ENCODE measurements around the gene FMNL3. TPM values are rescaled to one million over a fixed set of nuclear protein-coding genes. Genes with fewer than 3 reads are reported as not detected.
A peak's percentile ranks its signal among the peaks of the same experiment; 100 is the strongest.

FMNL3 gene
- total and polyA plus RNA-seq, 2 of the 13 experiments (the other 11 are each of a cell fraction or from before 2014, with no cell fraction given): 0.44 to 1.1 TPM

DNA sequence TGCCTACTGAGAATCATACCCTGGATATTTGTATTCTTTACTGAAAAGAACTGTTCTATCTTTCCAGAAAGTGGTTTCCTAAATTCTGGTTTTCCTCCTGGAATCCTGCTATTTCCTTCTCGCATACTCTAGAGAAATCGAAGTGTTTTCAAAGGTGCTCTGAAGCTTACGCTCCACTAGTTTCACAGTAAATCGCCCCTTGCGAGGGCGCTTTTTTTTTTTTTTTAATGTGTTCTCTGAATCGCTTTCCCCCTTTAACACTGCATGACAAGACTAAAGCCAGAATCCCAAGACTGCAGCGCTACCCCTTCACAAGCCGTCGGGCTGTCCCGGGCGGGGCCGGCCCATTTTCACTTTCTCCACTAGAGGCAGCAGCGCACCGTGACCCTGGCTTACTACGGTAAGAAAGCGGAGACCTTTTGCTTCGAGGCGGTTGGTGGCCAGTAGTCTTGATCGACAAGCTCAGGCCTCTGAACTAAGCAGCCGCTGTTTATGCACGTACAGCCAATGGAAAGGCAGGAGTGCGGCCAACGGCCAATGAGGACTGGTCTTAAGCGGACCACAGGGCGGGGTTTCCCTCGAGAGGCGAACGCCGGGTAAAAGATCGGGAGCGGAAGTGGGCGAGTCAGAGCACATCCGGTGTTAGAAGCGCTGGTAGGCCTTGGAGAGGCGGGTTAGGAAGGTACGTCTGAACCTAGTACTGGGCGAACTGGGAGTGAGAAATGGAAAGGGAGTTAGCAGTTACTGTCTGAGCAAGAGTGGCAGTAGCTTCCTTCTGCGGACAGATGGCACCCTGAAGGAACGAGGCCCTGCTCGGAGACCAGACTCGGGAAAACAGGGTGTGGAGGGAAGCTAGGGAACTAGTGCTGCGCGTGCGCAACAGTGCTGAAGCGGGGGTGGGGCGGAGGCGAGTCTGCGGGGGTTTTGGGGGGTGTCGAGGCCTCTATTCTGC, 34.0 kb upstream of the FMNL3 start, which contains the start of gene TMBIM6 (continued):
- TF ChIP-seq, protein P1, sequence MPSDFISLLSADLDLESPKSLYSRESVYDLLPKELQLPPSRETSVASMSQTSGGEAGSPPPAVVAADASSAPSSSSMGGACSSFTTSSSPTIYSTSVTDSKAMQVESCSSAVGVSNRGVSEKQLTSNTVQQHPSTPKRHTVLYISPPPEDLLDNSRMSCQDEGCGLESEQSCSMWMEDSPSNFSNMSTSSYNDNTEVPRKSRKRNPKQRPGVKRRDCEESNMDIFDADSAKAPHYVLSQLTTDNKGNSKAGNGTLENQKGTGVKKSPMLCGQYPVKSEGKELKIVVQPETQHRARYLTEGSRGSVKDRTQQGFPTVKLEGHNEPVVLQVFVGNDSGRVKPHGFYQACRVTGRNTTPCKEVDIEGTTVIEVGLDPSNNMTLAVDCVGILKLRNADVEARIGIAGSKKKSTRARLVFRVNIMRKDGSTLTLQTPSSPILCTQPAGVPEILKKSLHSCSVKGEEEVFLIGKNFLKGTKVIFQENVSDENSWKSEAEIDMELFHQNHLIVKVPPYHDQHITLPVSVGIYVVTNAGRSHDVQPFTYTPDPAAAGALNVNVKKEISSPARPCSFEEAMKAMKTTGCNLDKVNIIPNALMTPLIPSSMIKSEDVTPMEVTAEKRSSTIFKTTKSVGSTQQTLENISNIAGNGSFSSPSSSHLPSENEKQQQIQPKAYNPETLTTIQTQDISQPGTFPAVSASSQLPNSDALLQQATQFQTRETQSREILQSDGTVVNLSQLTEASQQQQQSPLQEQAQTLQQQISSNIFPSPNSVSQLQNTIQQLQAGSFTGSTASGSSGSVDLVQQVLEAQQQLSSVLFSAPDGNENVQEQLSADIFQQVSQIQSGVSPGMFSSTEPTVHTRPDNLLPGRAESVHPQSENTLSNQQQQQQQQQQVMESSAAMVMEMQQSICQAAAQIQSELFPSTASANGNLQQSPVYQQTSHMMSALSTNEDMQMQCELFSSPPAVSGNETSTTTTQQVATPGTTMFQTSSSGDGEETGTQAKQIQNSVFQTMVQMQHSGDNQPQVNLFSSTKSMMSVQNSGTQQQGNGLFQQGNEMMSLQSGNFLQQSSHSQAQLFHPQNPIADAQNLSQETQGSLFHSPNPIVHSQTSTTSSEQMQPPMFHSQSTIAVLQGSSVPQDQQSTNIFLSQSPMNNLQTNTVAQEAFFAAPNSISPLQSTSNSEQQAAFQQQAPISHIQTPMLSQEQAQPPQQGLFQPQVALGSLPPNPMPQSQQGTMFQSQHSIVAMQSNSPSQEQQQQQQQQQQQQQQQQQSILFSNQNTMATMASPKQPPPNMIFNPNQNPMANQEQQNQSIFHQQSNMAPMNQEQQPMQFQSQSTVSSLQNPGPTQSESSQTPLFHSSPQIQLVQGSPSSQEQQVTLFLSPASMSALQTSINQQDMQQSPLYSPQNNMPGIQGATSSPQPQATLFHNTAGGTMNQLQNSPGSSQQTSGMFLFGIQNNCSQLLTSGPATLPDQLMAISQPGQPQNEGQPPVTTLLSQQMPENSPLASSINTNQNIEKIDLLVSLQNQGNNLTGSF (CRISPR knock-in tag; IDR thresholded peaks at IDR 0.05): no peak
- TF ChIP-seq ZFY (CRISPR knock-in tag; IDR thresholded peaks at IDR 0.05) (peak; percentile 94), GPN1 (CRISPR knock-in tag; IDR thresholded peaks at IDR 0.05; ENCODE audit: borderline replicate concordance) (no peak), CREM (IDR thresholded peaks at IDR 0.05) (peak; percentile 67; the same call in 1 of the 2 replicates), CREM (CRISPR knock-in tag; IDR thresholded peaks at IDR 0.05) (no peak), HNRNPUL1 (IDR thresholded peaks at IDR 0.05; ENCODE audit: low read depth, low read length) (no peak), IRX3 (CRISPR knock-in tag; IDR thresholded peaks at IDR 0.05; ENCODE audit: borderline replicate concordance, low read depth) (0 out of 2 replicates have a peak, but pooled peaks have one; percentile 49), ZNF670 (CRISPR knock-in tag; IDR thresholded peaks at IDR 0.05; ENCODE audit: borderline replicate concordance) (peak; percentile 12; the same call in 1 of the 2 replicates), KMT2B (CRISPR knock-in tag; IDR thresholded peaks at IDR 0.05) (peak; percentile 77), ZBTB8A (CRISPR knock-in tag; IDR thresholded peaks at IDR 0.05; ENCODE audit: borderline replicate concordance, low read depth) (no peak), KLF16 (CRISPR knock-in tag; IDR thresholded peaks at IDR 0.05) (peak in 1 of 2 experiments; percentile 76; a peak in 1 of 4 replicates), PHF5A (CRISPR knock-in tag; IDR thresholded peaks at IDR 0.05; ENCODE audit: low read depth, unreplicated experiment) (peak; percentile 71), ZNF337 (CRISPR knock-in tag; IDR thresholded peaks at IDR 0.05; ENCODE audit: borderline replicate concordance, low read depth) (0 out of 2 replicates have a peak, but pooled peaks have one; percentile 45), BCL6 (CRISPR knock-in tag; IDR thresholded peaks at IDR 0.05) (0 out of 2 replicates have a peak, but pooled peaks have one; percentile 36), TBX2 (CRISPR knock-in tag; IDR thresholded peaks at IDR 0.05; ENCODE audit: borderline replicate concordance) (peak; percentile 77), TSC22D2 (CRISPR knock-in tag; IDR thresholded peaks at IDR 0.05; ENCODE audit: borderline replicate concordance) (peak; percentile 39; the same call in 1 of the 2 replicates), ZNF224 (CRISPR knock-in tag; IDR thresholded peaks at IDR 0.05) (0 out of 2 replicates have a peak, but pooled peaks have one; percentile 34)
- TF ChIP-seq, protein P2, sequence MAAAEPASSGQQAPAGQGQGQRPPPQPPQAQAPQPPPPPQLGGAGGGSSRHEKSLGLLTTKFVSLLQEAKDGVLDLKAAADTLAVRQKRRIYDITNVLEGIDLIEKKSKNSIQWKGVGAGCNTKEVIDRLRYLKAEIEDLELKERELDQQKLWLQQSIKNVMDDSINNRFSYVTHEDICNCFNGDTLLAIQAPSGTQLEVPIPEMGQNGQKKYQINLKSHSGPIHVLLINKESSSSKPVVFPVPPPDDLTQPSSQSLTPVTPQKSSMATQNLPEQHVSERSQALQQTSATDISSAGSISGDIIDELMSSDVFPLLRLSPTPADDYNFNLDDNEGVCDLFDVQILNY (CRISPR knock-in tag; conservative IDR thresholded peaks at IDR 0.05): 0 out of 2 replicates have a peak, but pooled peaks have one; percentile 24
- TF ChIP-seq, protein P3, sequence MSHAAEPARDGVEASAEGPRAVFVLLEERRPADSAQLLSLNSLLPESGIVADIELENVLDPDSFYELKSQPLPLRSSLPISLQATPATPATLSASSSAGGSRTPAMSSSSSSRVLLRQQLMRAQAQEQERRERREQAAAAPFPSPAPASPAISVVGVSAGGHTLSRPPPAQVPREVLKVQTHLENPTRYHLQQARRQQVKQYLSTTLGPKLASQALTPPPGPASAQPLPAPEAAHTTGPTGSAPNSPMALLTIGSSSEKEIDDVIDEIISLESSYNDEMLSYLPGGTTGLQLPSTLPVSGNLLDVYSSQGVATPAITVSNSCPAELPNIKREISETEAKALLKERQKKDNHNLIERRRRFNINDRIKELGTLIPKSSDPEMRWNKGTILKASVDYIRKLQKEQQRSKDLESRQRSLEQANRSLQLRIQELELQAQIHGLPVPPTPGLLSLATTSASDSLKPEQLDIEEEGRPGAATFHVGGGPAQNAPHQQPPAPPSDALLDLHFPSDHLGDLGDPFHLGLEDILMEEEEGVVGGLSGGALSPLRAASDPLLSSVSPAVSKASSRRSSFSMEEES (CRISPR knock-in tag; IDR thresholded peaks at IDR 0.05): peak; percentile 17; the same call in 1 of the 2 replicates
- TF ChIP-seq, protein P4, sequence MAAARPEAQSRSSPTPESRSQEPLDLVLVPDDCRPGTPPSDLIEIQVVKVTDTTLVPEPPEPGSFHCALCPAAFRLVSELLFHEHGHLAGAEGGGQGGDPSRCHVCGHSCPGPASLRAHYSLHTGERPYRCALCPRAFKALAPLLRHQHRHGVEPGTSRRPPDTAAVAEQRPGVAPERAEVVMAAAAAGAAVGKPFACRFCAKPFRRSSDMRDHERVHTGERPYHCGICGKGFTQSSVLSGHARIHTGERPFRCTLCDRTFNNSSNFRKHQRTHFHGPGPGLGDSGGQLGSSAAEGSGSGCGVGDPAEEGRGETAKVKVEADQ (CRISPR knock-in tag; IDR thresholded peaks at IDR 0.05; ENCODE audit: borderline replicate concordance): peak; percentile 56; the same call in 1 of the 2 replicates
